Muscle of leg (tissue), 11 donors: ENCODE results near the gene RING1. TPM values are rescaled to one million over a fixed set of nuclear protein-coding genes. Genes with fewer than 3 reads are reported as not detected.
A peak's percentile ranks its signal among the peaks of the same experiment; 100 is the strongest.

ENCODE experiments used
- DNase-seq: peaks from one replicate; pipeline ENCODE4 v3.0.0; 2013
- H3K27ac ChIP-seq: one replicate; pipeline ENCODE4 v1.5.1; 2013; ENCODE audit warnings: mild to moderate bottlenecking, low read length, control low read depth
- H3K27me3 ChIP-seq: one replicate; pipeline ENCODE4 v1.6.1; 2013; ENCODE audit warnings: low read length; ENCODE audit not compliant: control insufficient read depth, insufficient read depth
- H3K36me3 ChIP-seq: one replicate; pipeline ENCODE4 v1.6.1; 2013; ENCODE audit warnings: low read length; ENCODE audit not compliant: control insufficient read depth, insufficient read depth
- H3K4me1 ChIP-seq: one replicate; pipeline ENCODE4 v1.6.1; 2013; ENCODE audit warnings: low read length; ENCODE audit not compliant: control insufficient read depth, insufficient read depth
- H3K4me3 ChIP-seq: one replicate; pipeline ENCODE4 v1.5.1; 2013; ENCODE audit warnings: low read length, control low read depth
- H3K9me3 ChIP-seq: replicated peaks from 2 replicates; pipeline ENCODE4 v1.6.1; 2013; ENCODE audit warnings: low read depth, low read length; ENCODE audit not compliant: control insufficient read depth
- WGBS: methylation state at CpG from one replicate; pipeline ENCODE4 v1.1.5; 2013; ENCODE audit warnings: missing lambda C conversion rate; ENCODE audit not compliant: insufficient coverage; 5-methylcytosine and 5-hydroxymethylcytosine counted together
- polyA plus RNA-seq, 8 donors: library from polyadenylated mRNA; unstranded; fragments of 120-200 nt; gene quantifications; one replicate each; pipeline versions ENCODE4 v1.2.1 to v1.2.3, GENCODE V29; 2013; ENCODE audit warnings: inconsistent platforms in 1 of 8, low replicate concordance in 1 of 8; ENCODE audit not compliant: insufficient read length in 8 of 8, insufficient read depth in 1 of 8
- total RNA-seq: library from RNA; stranded (reverse); fragments of 120-200 nt; gene quantifications from one replicate; pipeline ENCODE4 v1.2.4, GENCODE V29; 2013

Gene RING1
- total and polyA plus RNA-seq, 9 donors = 22.8 to 46.6 (median 38.5) TPM

DNA sequence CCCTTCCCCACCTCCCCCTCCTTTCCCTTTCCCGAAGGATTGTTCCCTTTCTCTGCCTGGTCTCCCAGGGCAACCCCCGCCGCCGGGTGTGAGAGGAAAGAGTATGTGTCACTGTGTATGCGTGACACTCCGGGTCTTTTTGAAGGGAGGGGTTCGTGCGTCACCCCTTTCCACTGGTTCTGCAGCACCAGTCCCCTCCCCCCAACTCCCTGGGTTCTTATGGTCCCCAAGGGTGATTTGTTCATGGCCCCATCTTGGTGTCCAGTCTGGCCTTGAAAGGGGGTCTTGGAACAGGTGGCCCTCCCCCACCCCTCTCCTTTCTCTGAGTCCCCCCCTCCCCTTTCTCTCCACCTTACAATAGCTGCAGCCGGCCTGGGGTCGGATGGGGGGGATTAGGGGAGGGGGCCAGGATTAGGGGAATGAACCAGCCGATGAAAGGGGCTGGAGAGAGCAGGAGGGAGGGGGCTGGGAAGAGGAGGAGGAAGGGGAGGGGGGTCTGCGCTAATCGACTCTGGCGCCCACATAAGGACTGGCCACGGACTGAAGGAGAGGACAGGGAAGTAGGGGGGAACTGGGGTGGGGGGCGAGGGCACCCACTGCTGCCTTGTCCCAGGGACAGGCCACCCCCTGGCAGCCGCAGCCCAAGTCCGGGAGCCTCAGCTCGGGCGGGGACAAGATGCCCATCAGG, 1.3 kb upstream of the RING1 start:
- WGBS = 1% methylated on average over 7 of the region's 20 CpGs
- Histone ChIP-seq H3K4me1 (peaks cover 33% of the 10 kb centered on the region), H3K9me3 (no peaks in the 10 kb centered on the region), H3K27ac (peak overlapping the region; percentile 97), H3K4me3 (peak overlapping the region; percentile 99), H3K36me3 (peaks cover 37% of the 10 kb centered on the region), H3K27me3 (no peaks in the 10 kb centered on the region)
- DNase-seq = no peak

DNA sequence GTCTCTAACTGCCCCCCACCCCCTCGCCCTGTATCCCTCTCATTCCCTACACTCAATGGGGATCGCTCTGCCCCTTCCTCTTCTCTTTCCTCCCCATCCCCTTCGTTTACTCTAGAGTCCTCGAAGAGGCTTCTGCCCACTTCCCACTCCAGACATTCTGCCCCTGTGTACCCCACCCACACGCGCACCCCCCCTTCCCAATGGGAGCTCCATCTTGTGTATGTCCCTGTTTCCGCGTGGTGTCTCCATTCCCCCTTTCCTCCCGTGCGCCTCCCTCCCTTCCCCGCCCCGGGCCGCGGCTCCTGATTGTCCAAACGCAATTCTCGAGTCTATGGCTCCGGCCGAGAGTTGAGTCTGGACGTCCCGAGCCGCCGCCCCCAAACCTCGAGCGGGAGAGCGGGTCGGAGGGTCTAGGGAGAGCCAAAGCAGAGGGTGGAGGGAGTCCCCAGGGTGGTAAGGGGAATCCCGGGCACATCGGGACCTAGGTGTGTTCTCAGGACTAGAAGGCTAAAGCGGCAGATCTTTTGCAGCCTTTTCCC, 679 bp upstream of the RING1 start:
- Histone ChIP-seq H3K4me3 (peak overlapping the region; percentile 99), H3K27me3 (no peaks in the 10 kb centered on the region), H3K27ac (peak overlapping the region; percentile 97), H3K36me3 (peaks cover 36% of the 10 kb centered on the region), H3K9me3 (no peaks in the 10 kb centered on the region), H3K4me1 (peaks cover 33% of the 10 kb centered on the region)
- under 1% methylated on average over 29 of the region's 29 CpGs for WGBS
- DNase-seq = peak; percentile 83

DNA sequence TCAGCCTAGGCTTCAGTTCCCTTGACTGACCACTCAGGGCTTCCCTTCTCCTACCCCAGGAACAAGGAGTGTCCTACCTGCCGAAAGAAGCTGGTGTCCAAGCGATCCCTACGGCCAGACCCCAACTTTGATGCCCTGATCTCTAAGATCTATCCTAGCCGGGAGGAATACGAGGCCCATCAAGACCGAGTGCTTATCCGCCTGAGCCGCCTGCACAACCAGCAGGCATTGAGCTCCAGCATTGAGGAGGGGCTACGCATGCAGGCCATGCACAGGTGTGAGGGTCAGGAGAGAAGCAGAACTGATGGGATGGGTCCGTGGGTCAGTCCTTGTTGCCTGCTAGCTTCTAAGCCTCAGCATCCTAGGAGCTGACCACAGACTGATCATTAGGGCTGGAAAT, 1.6 kb downstream of the RING1 start:
- Histone ChIP-seq H3K4me3 (no peak overlapping the region), H3K27ac (no peak overlapping the region), H3K9me3 (no peaks in the 10 kb centered on the region), H3K36me3 (peaks cover 21% of the 10 kb centered on the region), H3K4me1 (peaks cover 36% of the 10 kb centered on the region), H3K27me3 (peaks cover 16% of the 10 kb centered on the region)
- WGBS = 99% methylated on average over 7 of the region's 10 CpGs
- no peak for DNase-seq

- WGBS = 60% methylated on average over 1 of the region's 17 CpGs
- Histone ChIP-seq H3K27ac (no peak overlapping the region), H3K4me3 (no peak overlapping the region), H3K27me3 (peaks cover 18% of the 10 kb centered on the region), H3K9me3 (no peaks in the 10 kb centered on the region), H3K36me3 (peaks cover 21% of the 10 kb centered on the region), H3K4me1 (peaks cover 31% of the 10 kb centered on the region)
- no peak for DNase-seq
Measured at GRCh38 chr6:33211136-33211535, 2.8 kb downstream of the RING1 start.

- Histone ChIP-seq H3K36me3 (peaks cover 21% of the 10 kb centered on the region), H3K27me3 (peaks cover 18% of the 10 kb centered on the region), H3K4me3 (no peak overlapping the region), H3K4me1 (peaks cover 31% of the 10 kb centered on the region), H3K9me3 (no peaks in the 10 kb centered on the region), H3K27ac (no peak overlapping the region)
- WGBS = 63% methylated on average over 7 of the region's 18 CpGs
- no peak for DNase-seq
Measured at GRCh38 chr6:33211666-33212422, 3.5 kb downstream of the RING1 start.

GRCh38 chr6:33212857-33213165, 4.5 kb downstream of the RING1 start:
- Histone ChIP-seq H3K4me3 (peak overlapping the region; percentile 39), H3K4me1 (peaks cover 25% of the 10 kb centered on the region), H3K36me3 (peaks cover 21% of the 10 kb centered on the region), H3K27ac (peak overlapping the region; percentile 24), H3K27me3 (peaks cover 18% of the 10 kb centered on the region), H3K9me3 (no peaks in the 10 kb centered on the region)
- DNase-seq = peak; percentile 65
- 6% methylated on average over 6 of the region's 6 CpGs for WGBS

- peaks cover 21% of the 10 kb centered on the region for H3K36me3 ChIP-seq
- DNase-seq = peak; percentile 53
- H3K27ac ChIP-seq = peak overlapping the region; percentile 24
- H3K4me3 ChIP-seq = peak overlapping the region; percentile 39
- WGBS = under 1% methylated on average over 33 of the region's 43 CpGs
- no peaks in the 10 kb centered on the region for H3K9me3 ChIP-seq
- H3K4me1 ChIP-seq = peaks cover 25% of the 10 kb centered on the region
- peaks cover 20% of the 10 kb centered on the region for H3K27me3 ChIP-seq
Measured at GRCh38 chr6:33213166-33213988, 5.1 kb downstream of the RING1 start.

DNA sequence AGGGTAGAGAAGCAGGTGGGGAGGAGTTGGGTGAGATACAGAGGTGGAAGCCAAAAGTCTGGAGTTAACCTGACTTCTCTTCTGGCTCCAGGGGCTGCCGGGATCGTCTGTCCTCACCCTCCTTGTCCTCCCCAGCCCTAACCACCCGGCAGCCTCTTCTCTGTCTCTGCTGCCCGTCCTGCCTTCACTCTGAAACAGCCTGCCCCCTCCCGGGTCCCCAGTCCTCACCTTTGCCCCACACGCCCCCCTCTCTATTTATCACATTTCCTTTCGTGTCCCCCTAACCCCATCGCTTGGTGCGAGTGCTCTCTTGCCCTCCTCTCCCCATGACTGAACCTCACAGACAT, 5.7 kb downstream of the RING1 start:
- H3K36me3 ChIP-seq = peaks cover 21% of the 10 kb centered on the region
- peaks cover 20% of the 10 kb centered on the region for H3K27me3 ChIP-seq
- no peak overlapping the region for H3K27ac ChIP-seq
- peak overlapping the region; percentile 39 for H3K4me3 ChIP-seq
- 15% methylated on average over 9 of the region's 9 CpGs for whole genome bisulfite sequencing
- peaks cover 23% of the 10 kb centered on the region for H3K4me1 ChIP-seq
- no peak for DNase-seq
- H3K9me3 ChIP-seq = no peaks in the 10 kb centered on the region

GRCh38 chr6:33215271-33216116, 7.2 kb downstream of the RING1 start:
- H3K4me3 ChIP-seq = no peak overlapping the region
- no peaks in the 10 kb centered on the region for H3K9me3 ChIP-seq
- peaks cover 21% of the 10 kb centered on the region for H3K4me1 ChIP-seq
- H3K27ac ChIP-seq = no peak overlapping the region
- peaks cover 12% of the 10 kb centered on the region for H3K36me3 ChIP-seq
- peaks cover 23% of the 10 kb centered on the region for H3K27me3 ChIP-seq
- 65% methylated on average over 3 of the region's 9 CpGs for WGBS
- DNase-seq = no peak
